Measurements from ENCODE around the gene UBE3C.
"Not testable (repeated sequence)": the region's sequence is repeated elsewhere in the genome, so short reads cannot be mapped to it uniquely, and the experiment has no call there.

Gene UBE3C

DNA sequence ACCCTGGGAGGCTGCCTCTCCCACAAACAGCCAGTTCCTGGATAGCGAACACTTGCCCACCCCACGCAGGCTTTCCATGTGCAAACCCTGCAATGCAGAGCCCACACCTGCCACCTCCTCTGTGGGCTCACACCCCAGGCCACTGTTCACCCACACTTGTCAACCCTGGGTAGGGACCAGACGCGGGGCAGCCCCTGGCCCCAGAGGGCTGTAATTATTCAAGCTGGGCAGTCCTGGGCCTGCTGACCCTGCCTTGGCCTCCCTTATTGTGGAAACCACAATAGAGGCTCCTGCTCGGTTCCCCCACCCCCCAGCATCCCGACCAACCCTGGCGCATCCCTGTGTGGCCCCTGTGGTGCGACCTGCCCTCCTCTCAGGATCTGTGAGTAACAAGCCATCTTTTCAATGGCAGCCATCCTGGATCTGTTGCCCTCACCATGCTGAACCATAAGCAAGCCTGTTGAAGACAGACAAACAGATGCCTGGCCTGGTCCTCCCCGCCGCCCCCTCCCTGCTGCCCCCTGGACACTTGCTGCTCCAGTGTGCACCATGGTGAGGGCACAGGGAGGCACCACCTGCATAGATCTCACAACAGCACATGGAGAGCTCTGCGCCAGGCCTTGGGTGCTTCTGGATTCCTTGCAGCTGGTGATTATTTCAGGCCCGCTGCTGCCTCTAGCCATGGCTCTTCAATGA is 15.8 kb upstream of the UBE3C start:
- in situ Hi-C loops (cut with HindIII; ENCODE audit: low sequenced_read_pairs): no loop called here
- TF ChIP-seq, protein P1, sequence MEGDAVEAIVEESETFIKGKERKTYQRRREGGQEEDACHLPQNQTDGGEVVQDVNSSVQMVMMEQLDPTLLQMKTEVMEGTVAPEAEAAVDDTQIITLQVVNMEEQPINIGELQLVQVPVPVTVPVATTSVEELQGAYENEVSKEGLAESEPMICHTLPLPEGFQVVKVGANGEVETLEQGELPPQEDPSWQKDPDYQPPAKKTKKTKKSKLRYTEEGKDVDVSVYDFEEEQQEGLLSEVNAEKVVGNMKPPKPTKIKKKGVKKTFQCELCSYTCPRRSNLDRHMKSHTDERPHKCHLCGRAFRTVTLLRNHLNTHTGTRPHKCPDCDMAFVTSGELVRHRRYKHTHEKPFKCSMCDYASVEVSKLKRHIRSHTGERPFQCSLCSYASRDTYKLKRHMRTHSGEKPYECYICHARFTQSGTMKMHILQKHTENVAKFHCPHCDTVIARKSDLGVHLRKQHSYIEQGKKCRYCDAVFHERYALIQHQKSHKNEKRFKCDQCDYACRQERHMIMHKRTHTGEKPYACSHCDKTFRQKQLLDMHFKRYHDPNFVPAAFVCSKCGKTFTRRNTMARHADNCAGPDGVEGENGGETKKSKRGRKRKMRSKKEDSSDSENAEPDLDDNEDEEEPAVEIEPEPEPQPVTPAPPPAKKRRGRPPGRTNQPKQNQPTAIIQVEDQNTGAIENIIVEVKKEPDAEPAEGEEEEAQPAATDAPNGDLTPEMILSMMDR (IDR thresholded peaks at IDR 0.05; ENCODE audit: low read depth, low read length): no peak
- no peak for DNase-seq (ENCODE audit: low read depth, low spot score)
- no peak overlapping the region for H3K4me3 ChIP-seq (ENCODE audit: low read depth, low read length)

DNA sequence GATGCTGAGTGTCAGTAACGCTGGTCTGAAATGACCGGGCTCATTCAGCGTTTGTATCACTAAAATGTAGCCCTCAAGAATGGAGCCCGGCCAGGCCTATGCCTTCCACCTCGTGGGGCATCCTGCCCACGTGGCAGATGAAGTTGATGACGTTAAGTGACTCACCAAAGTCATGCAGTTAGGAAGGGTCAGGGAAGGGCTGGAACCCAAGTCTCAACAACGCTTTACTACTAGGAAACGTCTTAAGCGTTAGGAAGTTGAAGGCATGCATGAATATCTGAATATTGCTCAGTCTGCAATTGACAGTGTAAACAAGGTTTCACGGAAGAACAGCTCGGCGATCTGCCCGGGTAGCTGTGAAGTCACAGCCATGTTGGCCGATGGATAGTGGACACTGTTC is 14.0 kb upstream of the UBE3C start:
- TF ChIP-seq, protein P1 (IDR thresholded peaks at IDR 0.05; ENCODE audit: low read depth, low read length): no peak
- in situ Hi-C loops (cut with HindIII; ENCODE audit: low sequenced_read_pairs): no loop called here
- DNase-seq (ENCODE audit: low read depth, low spot score): no peak
- no peak overlapping the region for H3K4me3 ChIP-seq (ENCODE audit: low read depth, low read length)

DNA sequence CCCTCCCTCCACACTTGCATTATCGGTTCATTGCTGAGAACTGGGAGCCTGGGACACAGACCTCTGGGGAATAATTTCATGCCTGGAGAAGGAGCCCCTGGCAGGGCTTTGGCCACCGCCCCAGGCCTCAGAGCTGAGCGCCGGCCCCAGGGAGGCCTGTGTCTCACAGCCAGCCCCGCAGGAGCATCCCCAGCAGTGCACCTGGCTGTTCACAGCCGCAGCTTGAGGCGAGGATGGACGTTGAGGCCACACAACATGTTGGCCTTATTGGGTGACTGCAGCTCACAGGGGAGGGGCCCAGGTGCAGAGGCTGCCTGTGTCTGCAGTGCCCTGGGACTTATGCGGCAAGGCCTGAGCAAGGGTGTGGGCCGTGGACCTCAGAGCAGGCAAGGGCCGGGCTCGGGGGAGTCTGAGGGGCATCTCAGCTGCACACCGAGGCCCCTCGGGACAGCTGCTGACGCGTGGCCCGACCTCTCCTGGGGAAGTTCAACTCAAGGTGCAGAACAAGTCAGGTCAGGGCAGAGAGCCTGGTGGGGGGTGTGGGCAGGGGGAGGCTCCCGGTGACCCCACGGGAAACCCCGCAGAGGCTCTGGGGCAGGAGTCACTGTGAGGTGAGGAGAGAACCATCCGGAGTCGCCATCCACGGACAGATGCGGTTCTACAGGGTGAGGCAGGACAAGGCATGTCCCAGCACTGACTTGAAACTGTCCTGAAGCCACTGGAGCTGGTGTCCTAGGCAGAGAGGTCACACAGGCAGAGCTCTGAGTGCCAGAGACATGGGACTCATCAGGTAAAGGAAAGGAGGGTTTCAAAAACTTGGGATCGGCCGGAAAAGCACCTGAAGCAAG is 13.1 kb upstream of the UBE3C start:
- no peak for DNase-seq (ENCODE audit: low read depth, low spot score)
- TF ChIP-seq, protein P1 (IDR thresholded peaks at IDR 0.05; ENCODE audit: low read depth, low read length): no peak
- H3K4me3 ChIP-seq (ENCODE audit: low read depth, low read length): no peak overlapping the region
- in situ Hi-C loops (cut with HindIII; ENCODE audit: low sequenced_read_pairs): no loop called here

DNA sequence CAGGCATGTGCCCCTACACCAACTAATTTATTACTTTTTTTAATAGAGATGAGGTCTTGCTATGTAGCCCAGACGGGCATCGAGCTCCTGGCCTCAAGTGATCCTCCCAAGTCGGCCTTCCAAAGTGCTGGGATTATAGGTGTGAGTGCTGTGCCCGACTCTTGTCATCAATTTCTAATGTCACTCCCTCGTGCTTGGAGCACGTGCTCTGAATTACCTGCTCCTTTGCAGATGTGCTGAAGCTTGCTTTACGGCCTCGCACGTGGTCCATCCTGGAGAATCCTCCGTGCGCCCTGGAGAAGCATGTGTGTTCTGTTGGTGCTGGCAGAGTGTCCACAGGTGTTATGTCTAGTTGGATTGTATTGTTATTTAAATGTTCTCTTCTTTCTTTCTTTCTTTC is 11.8 kb upstream of the UBE3C start:
- TF ChIP-seq, protein P1 (IDR thresholded peaks at IDR 0.05; ENCODE audit: low read depth, low read length): no peak
- in situ Hi-C loops (cut with HindIII; ENCODE audit: low sequenced_read_pairs): no loop called here
- H3K4me3 ChIP-seq (ENCODE audit: low read depth, low read length): no peak overlapping the region
- no peak for DNase-seq (ENCODE audit: low read depth, low spot score)

DNA sequence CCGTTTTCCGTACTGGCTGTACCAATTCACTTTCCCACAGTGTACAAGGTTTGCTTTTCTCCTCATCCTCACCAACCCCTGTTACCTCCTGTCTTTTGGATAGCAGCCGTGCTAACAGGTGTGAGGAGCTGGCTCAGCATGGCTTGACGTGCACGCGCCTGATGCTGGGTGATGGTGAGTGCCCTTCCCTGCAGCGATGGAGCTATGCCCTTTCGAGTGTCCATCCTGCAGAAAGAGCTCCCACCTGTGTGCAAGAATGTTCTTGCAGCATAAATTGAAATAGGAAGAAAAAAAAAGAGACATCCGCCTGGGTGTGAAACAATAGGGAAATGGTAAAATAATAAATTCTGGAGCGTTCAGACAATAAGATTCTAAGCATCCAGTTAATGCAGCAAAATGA is 9.5 kb upstream of the UBE3C start:
- TF ChIP-seq, protein P1 (IDR thresholded peaks at IDR 0.05; ENCODE audit: low read depth, low read length): no peak
- no peak overlapping the region for H3K4me3 ChIP-seq (ENCODE audit: low read depth, low read length)
- in situ Hi-C loops (cut with HindIII; ENCODE audit: low sequenced_read_pairs): no loop called here
- DNase-seq (ENCODE audit: low read depth, low spot score): no peak

DNA sequence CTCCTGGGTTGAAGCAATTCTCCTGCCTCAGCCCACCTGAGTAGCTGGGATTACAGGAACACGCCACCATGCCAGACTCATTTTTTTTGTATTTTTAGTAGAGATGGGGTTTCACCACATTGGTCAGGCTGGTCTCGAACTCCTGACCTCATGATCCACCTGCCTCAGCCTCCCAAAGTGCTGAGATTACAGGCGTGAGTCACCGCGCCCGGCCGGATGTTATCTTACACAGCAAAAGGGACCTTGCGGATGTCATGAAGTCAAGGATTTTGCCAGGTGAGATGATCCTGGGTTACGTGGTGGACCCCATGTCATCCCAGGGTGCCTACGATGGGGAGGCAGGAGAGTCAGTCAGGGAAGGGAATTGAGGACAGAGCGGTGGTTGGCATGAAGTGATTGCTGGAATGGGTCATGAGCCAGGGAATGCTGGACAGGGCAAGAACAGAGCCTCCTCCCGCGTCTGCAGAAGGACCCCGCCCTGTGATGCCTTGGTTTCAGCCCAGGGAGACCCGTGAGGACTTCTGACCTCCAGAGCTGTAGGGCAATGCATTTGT is 8.7 kb upstream of the UBE3C start:
- TF ChIP-seq, protein P1 (IDR thresholded peaks at IDR 0.05; ENCODE audit: low read depth, low read length): no peak
- in situ Hi-C loops (cut with HindIII; ENCODE audit: low sequenced_read_pairs): no loop called here
- DNase-seq (ENCODE audit: low read depth, low spot score): no peak
- H3K4me3 ChIP-seq (ENCODE audit: low read depth, low read length): no peak overlapping the region

DNA sequence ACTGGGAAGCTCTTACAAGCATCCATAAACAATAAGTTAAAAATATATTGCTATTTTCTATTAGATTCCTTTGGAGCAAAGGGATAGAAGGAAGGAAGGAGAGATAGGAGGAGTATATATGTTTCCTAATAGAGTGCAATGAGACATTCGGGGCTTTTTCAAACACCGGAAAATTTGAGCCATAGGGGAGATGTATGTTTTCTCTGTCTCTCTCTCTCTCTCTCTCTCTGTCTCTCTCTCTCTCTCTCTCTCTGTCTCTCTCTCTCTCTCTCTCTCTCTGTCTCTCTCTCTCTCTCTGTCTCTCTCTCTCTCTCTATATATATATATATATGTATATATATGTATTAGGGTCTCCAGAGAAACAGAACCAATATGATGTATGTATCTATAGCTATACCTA is 7.9 kb upstream of the UBE3C start:
- H3K4me3 ChIP-seq (ENCODE audit: low read depth, low read length); in situ Hi-C loops (cut with HindIII; ENCODE audit: low sequenced_read_pairs); DNase-seq (ENCODE audit: low read depth, low spot score): not testable (repeated sequence)

All from astrocyte of the spinal cord (primary cell).